ENCODE results near the gene LIMK2.

Gene LIMK2

GRCh38 chr22:31250740-31251600, 38.9 kb downstream of the LIMK2 start:
- H3K27me3 ChIP-seq (ENCODE audit: control insufficient read depth, insufficient read depth, low read length, poor library complexity, severe bottlenecking) = no peaks in the 10 kb centered on the region
- H3K36me3 ChIP-seq (ENCODE audit: control insufficient read depth, insufficient read depth, low read length) = no peaks in the 10 kb centered on the region
- peaks cover 21% of the 10 kb centered on the region for H3K4me1 ChIP-seq (ENCODE audit: control insufficient read depth, insufficient read depth, low read length)
- 87% methylated on average over 3 to 4 of the region's 4 CpGs for WGBS, 2 experiments
- no peak overlapping the region for H3K4me3 ChIP-seq (ENCODE audit: insufficient read depth, low read depth, low read length)
- no peak overlapping the region for H3K27ac ChIP-seq (ENCODE audit: insufficient read depth, low read depth, low read length, poor library complexity, severe bottlenecking)
- H3K9me3 ChIP-seq (ENCODE audit: control insufficient read depth, low read length) = no peaks in the 10 kb centered on the region

GRCh38 chr22:31253949-31254348, 41.9 kb downstream of the LIMK2 start:
- H3K9me3 ChIP-seq (ENCODE audit: control insufficient read depth, low read length) = no peaks in the 10 kb centered on the region
- H3K4me1 ChIP-seq (ENCODE audit: control insufficient read depth, insufficient read depth, low read length) = peaks cover 3% of the 10 kb centered on the region
- H3K27ac ChIP-seq (ENCODE audit: insufficient read depth, low read depth, low read length, poor library complexity, severe bottlenecking) = no peak overlapping the region
- H3K36me3 ChIP-seq (ENCODE audit: control insufficient read depth, insufficient read depth, low read length) = peaks cover 3% of the 10 kb centered on the region
- no peak overlapping the region for H3K4me3 ChIP-seq (ENCODE audit: insufficient read depth, low read depth, low read length)
- no peaks in the 10 kb centered on the region for H3K27me3 ChIP-seq (ENCODE audit: control insufficient read depth, insufficient read depth, low read length, poor library complexity, severe bottlenecking)
- WGBS, 2 experiments = 90 to 92% methylated on average over 4 of the region's 4 CpGs

GRCh38 chr22:31259798-31260473, 47.8 kb downstream of the LIMK2 start:
- Histone ChIP-seq H3K4me3 (ENCODE audit: insufficient read depth, low read depth, low read length) (no peak overlapping the region), H3K4me1 (ENCODE audit: control insufficient read depth, insufficient read depth, low read length) (no peaks in the 10 kb centered on the region), H3K27me3 (ENCODE audit: control insufficient read depth, insufficient read depth, low read length, poor library complexity, severe bottlenecking) (no peaks in the 10 kb centered on the region), H3K9me3 (ENCODE audit: control insufficient read depth, low read length) (no peaks in the 10 kb centered on the region), H3K36me3 (ENCODE audit: control insufficient read depth, insufficient read depth, low read length) (peaks cover 19% of the 10 kb centered on the region), H3K27ac (ENCODE audit: insufficient read depth, low read depth, low read length, poor library complexity, severe bottlenecking) (no peak overlapping the region)
- WGBS, 2 experiments = 95 to 96% methylated on average over 8 of the region's 8 CpGs

- 97 to 100% methylated on average over 3 of the region's 3 CpGs for WGBS, 2 experiments
- Histone ChIP-seq H3K36me3 (ENCODE audit: control insufficient read depth, insufficient read depth, low read length) (peaks cover 19% of the 10 kb centered on the region), H3K9me3 (ENCODE audit: control insufficient read depth, low read length) (no peaks in the 10 kb centered on the region), H3K4me3 (ENCODE audit: insufficient read depth, low read depth, low read length) (no peak overlapping the region), H3K27me3 (ENCODE audit: control insufficient read depth, insufficient read depth, low read length, poor library complexity, severe bottlenecking) (no peaks in the 10 kb centered on the region), H3K27ac (ENCODE audit: insufficient read depth, low read depth, low read length, poor library complexity, severe bottlenecking) (no peak overlapping the region), H3K4me1 (ENCODE audit: control insufficient read depth, insufficient read depth, low read length) (no peaks in the 10 kb centered on the region)
These were observed 48.4 kb downstream of the LIMK2 start for GRCh38 chr22:31260474-31260856.

GRCh38 chr22:31262312-31263133, 50.4 kb downstream of the LIMK2 start:
- Histone ChIP-seq H3K4me1 (ENCODE audit: control insufficient read depth, insufficient read depth, low read length) (no peaks in the 10 kb centered on the region), H3K27ac (ENCODE audit: insufficient read depth, low read depth, low read length, poor library complexity, severe bottlenecking) (no peak overlapping the region), H3K9me3 (ENCODE audit: control insufficient read depth, low read length) (no peaks in the 10 kb centered on the region), H3K27me3 (ENCODE audit: control insufficient read depth, insufficient read depth, low read length, poor library complexity, severe bottlenecking) (no peaks in the 10 kb centered on the region), H3K4me3 (ENCODE audit: insufficient read depth, low read depth, low read length) (no peak overlapping the region), H3K36me3 (ENCODE audit: control insufficient read depth, insufficient read depth, low read length) (peaks cover 19% of the 10 kb centered on the region)
- 94 to 96% methylated on average over 13 of the region's 13 CpGs for WGBS, 2 experiments

GRCh38 chr22:31263896-31264640, 52.0 kb downstream of the LIMK2 start:
- whole genome bisulfite sequencing, 2 experiments = 92 to 98% methylated on average over 6 of the region's 6 CpGs
- peaks cover 16% of the 10 kb centered on the region for H3K36me3 ChIP-seq (ENCODE audit: control insufficient read depth, insufficient read depth, low read length)

GRCh38 chr22:31268281-31268680, 56.2 kb downstream of the LIMK2 start:
- Histone ChIP-seq H3K4me3 (ENCODE audit: insufficient read depth, low read depth, low read length) (no peak overlapping the region), H3K9me3 (ENCODE audit: control insufficient read depth, low read length) (no peaks in the 10 kb centered on the region), H3K27me3 (ENCODE audit: control insufficient read depth, insufficient read depth, low read length, poor library complexity, severe bottlenecking) (no peaks in the 10 kb centered on the region), H3K4me1 (ENCODE audit: control insufficient read depth, insufficient read depth, low read length) (no peaks in the 10 kb centered on the region), H3K27ac (ENCODE audit: insufficient read depth, low read depth, low read length, poor library complexity, severe bottlenecking) (no peak overlapping the region), H3K36me3 (ENCODE audit: control insufficient read depth, insufficient read depth, low read length) (peaks cover 4% of the 10 kb centered on the region)
- WGBS, 2 experiments = 86 to 88% methylated on average over 2 of the region's 2 CpGs

More at GRCh38 chr22:31263896-31264640, 52.0 kb downstream of the LIMK2 start:
- Histone ChIP-seq H3K4me3 (ENCODE audit: insufficient read depth, low read depth, low read length) (no peak overlapping the region), H3K9me3 (ENCODE audit: control insufficient read depth, low read length) (no peaks in the 10 kb centered on the region), H3K4me1 (ENCODE audit: control insufficient read depth, insufficient read depth, low read length) (no peaks in the 10 kb centered on the region), H3K27ac (ENCODE audit: insufficient read depth, low read depth, low read length, poor library complexity, severe bottlenecking) (no peak overlapping the region), H3K27me3 (ENCODE audit: control insufficient read depth, insufficient read depth, low read length, poor library complexity, severe bottlenecking) (no peaks in the 10 kb centered on the region)

- 68 to 69% methylated on average over 3 of the region's 3 CpGs for WGBS, 2 experiments
- H3K27me3 ChIP-seq (ENCODE audit: control insufficient read depth, insufficient read depth, low read length, poor library complexity, severe bottlenecking) = no peaks in the 10 kb centered on the region
- no peaks in the 10 kb centered on the region for H3K4me1 ChIP-seq (ENCODE audit: control insufficient read depth, insufficient read depth, low read length)
- no peak overlapping the region for H3K27ac ChIP-seq (ENCODE audit: insufficient read depth, low read depth, low read length, poor library complexity, severe bottlenecking)
- H3K4me3 ChIP-seq (ENCODE audit: insufficient read depth, low read depth, low read length) = no peak overlapping the region
- H3K9me3 ChIP-seq (ENCODE audit: control insufficient read depth, low read length) = no peaks in the 10 kb centered on the region
- peaks cover 12% of the 10 kb centered on the region for H3K36me3 ChIP-seq (ENCODE audit: control insufficient read depth, insufficient read depth, low read length)
These were observed 57.9 kb downstream of the LIMK2 start for GRCh38 chr22:31269892-31270579.

GRCh38 chr22:31271026-31271425, 58.9 kb downstream of the LIMK2 start:
- H3K27me3 ChIP-seq (ENCODE audit: control insufficient read depth, insufficient read depth, low read length, poor library complexity, severe bottlenecking) = no peaks in the 10 kb centered on the region
- H3K36me3 ChIP-seq (ENCODE audit: control insufficient read depth, insufficient read depth, low read length) = peaks cover 20% of the 10 kb centered on the region
- no peak overlapping the region for H3K4me3 ChIP-seq (ENCODE audit: insufficient read depth, low read depth, low read length)
- H3K27ac ChIP-seq (ENCODE audit: insufficient read depth, low read depth, low read length, poor library complexity, severe bottlenecking) = no peak overlapping the region
- WGBS, 2 experiments = 90 to 93% methylated on average over 3 to 4 of the region's 4 CpGs
- H3K9me3 ChIP-seq (ENCODE audit: control insufficient read depth, low read length) = no peaks in the 10 kb centered on the region
- H3K4me1 ChIP-seq (ENCODE audit: control insufficient read depth, insufficient read depth, low read length) = no peaks in the 10 kb centered on the region
